ENCODE results near the gene PSMB11.

- TF ChIP-seq CTCF (IDR thresholded peaks at IDR 0.05 in 8 of 11, conservative IDR thresholded peaks at IDR 0.05 in 3 of 11) (no peak), POLR2A (IDR thresholded peaks at IDR 0.05) (no peak), POLR2AphosphoS5 (IDR thresholded peaks at IDR 0.05) (no peak)
These were observed 45.0 kb upstream of the PSMB11 start for GRCh38 chr14:22996768-22997654.

Data from spleen (tissue), 7 donors.